D721Med (cell line): ENCODE measurements around the gene PTPRU.

ENCODE experiments used
- DNase-seq: peaks from one replicate; pipeline ENCODE4 v3.0.0; 2011; ENCODE audit warnings: low spot score; ENCODE audit not compliant: insufficient read length
- FAIRE-seq: peaks from 2 replicates; lab custom pipeline; 2011; peaks lifted over from hg19 to GRCh38; lab: Jason Lieb, UNC
- TF ChIP-seq, protein P1 (sequence below): IDR thresholded peaks from 2 replicates; pipeline ENCODE4 v1.5.1; 2012; ENCODE audit warnings: mild to moderate bottlenecking, control low read depth; ENCODE audit not compliant: insufficient read depth; ENCODE audit errors: missing control alignments

The PTPRU gene

GRCh38 chr1:29267321-29268070, 31.2 kb downstream of the PTPRU start:
- TF ChIP-seq, protein P1, sequence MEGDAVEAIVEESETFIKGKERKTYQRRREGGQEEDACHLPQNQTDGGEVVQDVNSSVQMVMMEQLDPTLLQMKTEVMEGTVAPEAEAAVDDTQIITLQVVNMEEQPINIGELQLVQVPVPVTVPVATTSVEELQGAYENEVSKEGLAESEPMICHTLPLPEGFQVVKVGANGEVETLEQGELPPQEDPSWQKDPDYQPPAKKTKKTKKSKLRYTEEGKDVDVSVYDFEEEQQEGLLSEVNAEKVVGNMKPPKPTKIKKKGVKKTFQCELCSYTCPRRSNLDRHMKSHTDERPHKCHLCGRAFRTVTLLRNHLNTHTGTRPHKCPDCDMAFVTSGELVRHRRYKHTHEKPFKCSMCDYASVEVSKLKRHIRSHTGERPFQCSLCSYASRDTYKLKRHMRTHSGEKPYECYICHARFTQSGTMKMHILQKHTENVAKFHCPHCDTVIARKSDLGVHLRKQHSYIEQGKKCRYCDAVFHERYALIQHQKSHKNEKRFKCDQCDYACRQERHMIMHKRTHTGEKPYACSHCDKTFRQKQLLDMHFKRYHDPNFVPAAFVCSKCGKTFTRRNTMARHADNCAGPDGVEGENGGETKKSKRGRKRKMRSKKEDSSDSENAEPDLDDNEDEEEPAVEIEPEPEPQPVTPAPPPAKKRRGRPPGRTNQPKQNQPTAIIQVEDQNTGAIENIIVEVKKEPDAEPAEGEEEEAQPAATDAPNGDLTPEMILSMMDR = no peak
- FAIRE-seq (no peak), DNase-seq (no peak)

GRCh38 chr1:29269382-29269781, 33.1 kb downstream of the PTPRU start:
- TF ChIP-seq, protein P1 = no peak
- no peak for FAIRE-seq
- no peak for DNase-seq

DNA sequence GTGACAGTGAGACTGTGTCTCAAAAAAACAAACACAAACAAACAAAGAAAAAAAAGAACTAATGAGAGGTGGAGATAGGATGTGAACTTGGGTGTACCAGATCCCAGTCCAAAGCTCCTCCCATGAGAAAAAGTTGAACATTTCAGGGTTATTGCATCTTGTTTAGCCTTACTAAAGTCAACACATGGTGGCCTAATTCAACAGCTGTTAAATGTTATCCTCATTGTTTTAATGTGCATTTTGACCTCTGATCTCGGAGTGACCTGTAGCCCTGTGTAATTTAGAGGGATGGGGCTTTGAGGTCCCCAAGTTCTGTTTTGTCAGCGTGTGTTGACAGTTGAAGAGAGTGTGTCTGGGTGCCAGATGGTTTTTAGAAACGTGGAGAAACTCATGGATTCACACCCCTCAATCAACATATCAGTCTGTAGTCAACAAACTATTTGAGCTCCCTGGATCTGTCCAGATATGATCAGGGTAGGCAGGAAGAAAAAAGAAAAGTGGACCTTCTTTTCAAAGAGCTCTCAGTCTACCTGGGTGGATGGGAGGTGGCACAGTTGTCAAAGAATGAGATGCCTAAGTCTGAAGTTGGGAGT, 34.7 kb downstream of the PTPRU start:
- FAIRE-seq (no peak), DNase-seq (no peak)
- TF ChIP-seq, protein P1 = no peak

DNA sequence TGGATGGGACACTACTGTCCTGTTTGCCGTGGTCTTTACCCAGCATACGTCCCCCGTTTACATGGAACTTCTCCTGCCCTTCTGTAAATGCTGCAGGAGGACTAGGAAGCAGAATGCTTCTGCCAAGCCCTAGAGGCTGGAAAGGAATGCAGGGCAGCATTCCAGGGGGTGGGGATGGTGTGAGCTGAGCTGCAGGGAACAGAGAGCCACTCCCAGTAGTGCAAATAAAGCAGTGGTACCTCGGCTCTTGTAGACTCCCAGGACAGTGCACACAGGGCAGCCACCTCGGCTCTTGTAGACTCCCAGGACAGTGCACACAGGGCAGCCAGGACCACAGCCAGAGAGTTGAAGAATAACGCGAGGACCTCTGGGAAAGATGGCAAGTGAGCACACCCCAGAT, 35.4 kb downstream of the PTPRU start:
- no peak for FAIRE-seq
- DNase-seq = no peak
- TF ChIP-seq, protein P1 = no peak

- FAIRE-seq = no peak
- TF ChIP-seq, protein P1 = no peak
- no peak for DNase-seq
Observed at GRCh38 chr1:29272147-29272907, 36.0 kb downstream of the PTPRU start.

- FAIRE-seq (no peak), DNase-seq (no peak)
- TF ChIP-seq, protein P1 = no peak
Observed at GRCh38 chr1:29275435-29275834, 39.1 kb downstream of the PTPRU start.
